Activated CD4-positive, CD25-positive, alpha-beta regulatory T cell treated with anti-CD3 and anti-CD28 coated beads, Interleukin-2, amount 50 U/mL, for 16 hours (primary cell): ENCODE results near the gene ADAMTSL5.
"Not testable (repeated sequence)": the region's sequence is repeated elsewhere in the genome, so short reads cannot be mapped to it uniquely, and the experiment has no call there.

Experiments
- DNase-seq: peaks from one replicate; pipeline ENCODE4 v3.0.0-alpha.2; 2020; ENCODE audit warnings: low read depth, low spot score

ADAMTSL5 gene

GRCh38 chr19:1481893-1482360 is 30.9 kb downstream of the ADAMTSL5 start:
- no peak for DNase-seq

GRCh38 chr19:1481224-1481892 is 31.5 kb downstream of the ADAMTSL5 start:
- DNase-seq = no peak

- peak; percentile 84 for DNase-seq
These were observed 33.7 kb downstream of the ADAMTSL5 start, which contains the start of gene C19orf25 for GRCh38 chr19:1478934-1479707. Gene C19orf25, minus strand, starts transcription at chr19:1479215. Its CDS starts 312 bp downstream, at chr19:1478903.

- not testable (repeated sequence) for DNase-seq
These were observed 35.8 kb downstream of the ADAMTSL5 start for GRCh38 chr19:1477056-1477455.

- no peak for DNase-seq
These were observed 36.9 kb downstream of the ADAMTSL5 start for GRCh38 chr19:1475751-1476437.

GRCh38 chr19:1474765-1475351 is 38.0 kb downstream of the ADAMTSL5 start:
- no peak for DNase-seq

GRCh38 chr19:1474011-1474764 is 38.6 kb downstream of the ADAMTSL5 start:
- DNase-seq = no peak

- no peak for DNase-seq
These were observed 39.6 kb downstream of the ADAMTSL5 start for GRCh38 chr19:1473085-1473851.

GRCh38 chr19:1472231-1473084 is 40.4 kb downstream of the ADAMTSL5 start:
- no peak for DNase-seq

GRCh38 chr19:1471515-1472160 is 41.2 kb downstream of the ADAMTSL5 start:
- no peak for DNase-seq

- no peak for DNase-seq
These were observed 41.8 kb downstream of the ADAMTSL5 start for GRCh38 chr19:1471010-1471514.

- DNase-seq = peak; percentile 43
These were observed 42.4 kb downstream of the ADAMTSL5 start for GRCh38 chr19:1470305-1471009.

GRCh38 chr19:1470055-1470304 is 42.8 kb downstream of the ADAMTSL5 start:
- DNase-seq = no peak

GRCh38 chr19:1469255-1470054 is 43.4 kb downstream of the ADAMTSL5 start:
- no peak for DNase-seq

GRCh38 chr19:1468821-1469254 is 44.0 kb downstream of the ADAMTSL5 start:
- DNase-seq = no peak

GRCh38 chr19:1468274-1468820 is 44.5 kb downstream of the ADAMTSL5 start:
- no peak for DNase-seq
